HL-60 (cell line): ENCODE results near the gene SYN1.
"Not testable (repeated sequence)": the region's sequence is repeated elsewhere in the genome, so short reads cannot be mapped to it uniquely, and the experiment has no call there.

Experiments
- DNase-seq, 2 experiments: peaks; one replicate each; pipeline ENCODE4 v3.0.0-alpha.2; 2010 to 2020; ENCODE audit warnings: low read depth in 1 of 2, low spot score in 1 of 2
- H3K27ac ChIP-seq: fragments of 250-450 bp; sonication (Bioruptor Pico); replicated peaks from 2 replicates; pipeline ENCODE4 v1.5.1; 2020; ENCODE audit warnings: mild to moderate bottlenecking, moderate library complexity
- H3K27me3 ChIP-seq: fragments of 250-450 bp; sonication (Bioruptor Pico); 2 replicates; pipeline ENCODE4 v1.5.1; 2021; ENCODE audit warnings: mild to moderate bottlenecking, moderate library complexity; ENCODE audit not compliant: insufficient read depth, poor library complexity, severe bottlenecking
- H3K4me3 ChIP-seq: replicated peaks from 2 replicates; pipeline ENCODE4 v1.5.1; 2011; ENCODE audit warnings: mild to moderate bottlenecking, control low read depth, low read length; ENCODE audit not compliant: insufficient read depth
- CTCF ChIP-seq: IDR thresholded peaks from one replicate; pipeline ENCODE4 v1.5.1; 2011; ENCODE audit warnings: low read length, control low read depth, inconsistent platforms; ENCODE audit not compliant: insufficient read depth
- GABPA ChIP-seq: IDR thresholded peaks from 2 replicates; pipeline ENCODE4 v1.6.1; 2012; ENCODE audit warnings: low read depth
- POLR2AphosphoS5 ChIP-seq: IDR thresholded peaks from 2 replicates; pipeline ENCODE4 v1.6.1; 2012; ENCODE audit warnings: low read depth
- REST ChIP-seq: IDR thresholded peaks from 2 replicates; pipeline ENCODE4 v1.6.1; 2012; ENCODE audit warnings: low read depth; ENCODE audit not compliant: insufficient replicate concordance
- SPI1 ChIP-seq: IDR thresholded peaks from 2 replicates; pipeline ENCODE4 v1.6.1; 2012; ENCODE audit warnings: low read depth, mild to moderate bottlenecking, borderline replicate concordance
- long read RNA-seq: library from polyadenylated mRNA; unstranded; transcript quantifications from one replicate; pipeline ENCODE4 v2.0.0, GENCODE V29; 2020

Gene SYN1
- long read RNA-seq, result 0 reads

GRCh38 chrX:47619486-47620302 is at the start of gene SYN1:
Gene SYN1 (minus strand): TSS chrX:47619857. CDS start chrX:47619728, 129 bp downstream.
- TF ChIP-seq REST, result peak; percentile 97
- no peak for TF ChIP-seq SPI1
- no peak for TF ChIP-seq CTCF
- TF ChIP-seq POLR2AphosphoS5, result no peak
- TF ChIP-seq GABPA, result no peak
- peak; percentile 48 to 60 for DNase-seq
- H3K27me3 ChIP-seq, result no peaks in the 10 kb centered on the region
- H3K4me3 ChIP-seq, result peak within 1 kb of the TSS; percentile 41
- no peak within 1 kb of the TSS for H3K27ac ChIP-seq

GRCh38 chrX:47665797-47666196 is 46.1 kb upstream of the SYN1 start:
- not testable (repeated sequence) for DNase-seq, H3K27me3 ChIP-seq, H3K4me3 ChIP-seq, H3K27ac ChIP-seq

GRCh38 chrX:47664737-47665136 is 45.1 kb upstream of the SYN1 start:
- Histone ChIP-seq H3K27me3 (no peaks in the 10 kb centered on the region), H3K27ac (no peak overlapping the region), H3K4me3 (no peak overlapping the region)
- TF ChIP-seq GABPA (no peak), REST (no peak), SPI1 (no peak)
- no peak for DNase-seq

GRCh38 chrX:47662144-47662657 is 42.5 kb upstream of the SYN1 start:
- no peak for DNase-seq

More at GRCh38 chrX:47662144-47662657, 42.5 kb upstream of the SYN1 start:
- no peak for TF ChIP-seq GABPA
- no peak for TF ChIP-seq POLR2AphosphoS5
- no peak for TF ChIP-seq REST
- no peak for TF ChIP-seq CTCF
- TF ChIP-seq SPI1, result no peak
- Histone ChIP-seq H3K27me3 (no peaks in the 10 kb centered on the region), H3K27ac (no peak overlapping the region), H3K4me3 (no peak overlapping the region)
